ENCODE results near the gene COMTD1.

DNA sequence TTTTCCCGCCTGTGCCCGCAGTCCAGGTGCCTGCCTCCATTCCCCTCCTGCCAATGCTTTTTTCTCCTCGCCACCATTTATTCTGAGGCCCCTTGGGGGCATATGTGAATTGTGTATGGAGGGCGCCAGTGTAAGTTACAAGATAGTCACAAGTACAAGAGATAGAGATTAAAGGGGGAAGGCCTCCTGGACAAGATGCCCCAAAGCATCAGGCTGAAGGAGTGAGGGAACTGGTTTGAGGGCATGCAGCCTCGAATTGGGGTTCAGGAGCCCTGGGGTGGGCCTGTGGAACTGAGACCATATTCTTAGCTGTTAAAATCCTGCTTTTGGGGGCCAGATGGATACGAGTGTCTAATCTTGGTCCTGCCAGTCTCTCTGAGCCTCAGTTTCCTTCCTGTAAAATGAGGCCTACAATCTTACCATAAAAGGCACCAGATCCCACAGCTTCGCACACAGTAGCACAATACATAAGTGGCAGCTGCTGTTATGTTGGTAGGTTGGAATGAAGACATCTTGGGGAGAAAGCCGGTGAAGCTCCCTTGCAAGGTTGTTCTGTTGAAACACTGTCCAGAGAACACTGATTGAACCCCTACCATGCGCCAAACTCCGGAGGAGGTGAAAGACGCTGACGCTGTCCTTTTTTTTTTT, 545 bp upstream of the COMTD1 start:
- TF ChIP-seq POLR2A (IDR thresholded peaks at IDR 0.05) = no peak
- TF ChIP-seq, protein P1, sequence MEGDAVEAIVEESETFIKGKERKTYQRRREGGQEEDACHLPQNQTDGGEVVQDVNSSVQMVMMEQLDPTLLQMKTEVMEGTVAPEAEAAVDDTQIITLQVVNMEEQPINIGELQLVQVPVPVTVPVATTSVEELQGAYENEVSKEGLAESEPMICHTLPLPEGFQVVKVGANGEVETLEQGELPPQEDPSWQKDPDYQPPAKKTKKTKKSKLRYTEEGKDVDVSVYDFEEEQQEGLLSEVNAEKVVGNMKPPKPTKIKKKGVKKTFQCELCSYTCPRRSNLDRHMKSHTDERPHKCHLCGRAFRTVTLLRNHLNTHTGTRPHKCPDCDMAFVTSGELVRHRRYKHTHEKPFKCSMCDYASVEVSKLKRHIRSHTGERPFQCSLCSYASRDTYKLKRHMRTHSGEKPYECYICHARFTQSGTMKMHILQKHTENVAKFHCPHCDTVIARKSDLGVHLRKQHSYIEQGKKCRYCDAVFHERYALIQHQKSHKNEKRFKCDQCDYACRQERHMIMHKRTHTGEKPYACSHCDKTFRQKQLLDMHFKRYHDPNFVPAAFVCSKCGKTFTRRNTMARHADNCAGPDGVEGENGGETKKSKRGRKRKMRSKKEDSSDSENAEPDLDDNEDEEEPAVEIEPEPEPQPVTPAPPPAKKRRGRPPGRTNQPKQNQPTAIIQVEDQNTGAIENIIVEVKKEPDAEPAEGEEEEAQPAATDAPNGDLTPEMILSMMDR (IDR thresholded peaks at IDR 0.05) = no peak
- no peak for TF ChIP-seq POLR2AphosphoS5 (IDR thresholded peaks at IDR 0.05)
